Testis (tissue), 2 donors: ENCODE data around the gene AVPR1A.

Experiments used
- CTCF ChIP-seq, 3 experiments: fragments of 450-650 bp in 2 of 3; fragments of 200-600 bp in 1 of 3; sonication (generic) in 1 of 3; IDR thresholded peaks; one replicate each; pipeline ENCODE4 v1.5.1; 2016 to 2019; ENCODE audit warnings: antibody characterized with exemption in 3 of 3, mild to moderate bottlenecking in 2 of 3, moderate library complexity in 1 of 3
- POLR2A ChIP-seq: fragments of 450-650 bp; IDR thresholded peaks from one replicate; pipeline ENCODE4 v1.6.1; 2017; ENCODE audit warnings: antibody characterized with exemption, mild to moderate bottlenecking, moderate library complexity

- TF ChIP-seq POLR2A (no peak), CTCF (IDR thresholded peaks at IDR 0.05) (no peak)
These were observed 12.5 kb downstream of the AVPR1A start for GRCh38 chr12:63138488-63138887.
